Stimulated activated CD8-positive, alpha-beta memory T cell treated with anti-CD3 and anti-CD28 coated beads, Interleukin-12 subunit alpha, Interleukin-12 subunit beta, amount 100 ng/mL, for 24 hours (primary cell): ENCODE results near the gene PABPN1L.

Experiments
- DNase-seq: peaks from one replicate; pipeline ENCODE4 v3.0.0-alpha.2; 2020; ENCODE audit errors: extremely low read depth

PABPN1L gene

DNA sequence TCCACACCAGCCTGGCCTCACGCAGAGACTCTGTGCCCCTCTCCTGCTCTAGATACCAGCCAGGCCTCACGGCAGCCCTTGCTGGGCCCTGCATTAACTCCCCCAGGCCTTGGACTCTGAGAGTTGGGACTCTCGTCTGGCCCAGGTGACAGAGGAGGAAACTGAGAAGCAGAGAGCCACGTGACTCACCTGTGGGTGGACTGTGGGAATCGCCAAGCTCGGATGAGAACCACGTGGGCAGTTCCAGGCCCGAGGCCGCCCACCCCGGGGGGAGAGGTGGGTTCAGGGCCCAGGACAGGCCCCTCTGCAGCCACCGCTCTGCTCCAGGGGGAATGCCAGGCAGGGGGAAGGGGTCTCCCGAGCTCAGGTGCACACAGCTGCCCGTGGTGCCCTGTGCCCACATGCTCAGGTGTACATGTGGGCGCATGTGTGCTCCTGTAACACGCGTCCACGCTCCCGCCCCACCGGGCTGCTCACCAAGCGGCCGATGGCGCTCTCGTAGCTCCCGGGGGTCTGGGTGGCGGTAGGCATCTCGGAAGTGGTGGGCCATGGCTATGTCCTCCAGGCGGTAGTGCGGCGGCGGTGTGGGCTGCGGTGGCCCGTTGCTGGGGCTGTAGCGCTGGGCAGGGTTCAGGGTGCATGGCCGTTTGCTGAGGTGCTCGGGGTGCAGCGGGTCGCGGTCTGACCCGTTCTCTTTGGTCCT, 18.3 kb upstream of the PABPN1L start:
- no peak for DNase-seq

DNA sequence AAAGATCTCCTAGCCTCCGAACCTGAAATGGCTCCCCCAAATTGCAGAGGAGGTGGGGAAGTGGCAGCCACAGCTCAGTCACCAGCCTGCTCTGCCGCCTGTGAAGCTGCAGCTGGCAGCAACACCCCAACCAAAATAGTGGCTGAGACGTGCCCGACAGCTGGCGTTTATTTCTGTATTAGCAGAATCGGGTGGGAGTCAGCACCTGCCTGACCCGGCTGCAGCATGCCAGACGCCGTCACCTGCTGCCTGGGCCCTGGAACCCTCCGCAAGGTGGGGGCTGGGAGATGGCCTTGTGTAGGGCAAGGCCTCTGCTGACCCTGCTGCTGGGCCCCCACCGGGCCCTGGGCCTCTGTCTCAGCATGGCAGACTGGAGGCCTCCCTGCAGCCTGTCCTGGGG, 17.5 kb upstream of the PABPN1L start:
- no peak for DNase-seq

DNA sequence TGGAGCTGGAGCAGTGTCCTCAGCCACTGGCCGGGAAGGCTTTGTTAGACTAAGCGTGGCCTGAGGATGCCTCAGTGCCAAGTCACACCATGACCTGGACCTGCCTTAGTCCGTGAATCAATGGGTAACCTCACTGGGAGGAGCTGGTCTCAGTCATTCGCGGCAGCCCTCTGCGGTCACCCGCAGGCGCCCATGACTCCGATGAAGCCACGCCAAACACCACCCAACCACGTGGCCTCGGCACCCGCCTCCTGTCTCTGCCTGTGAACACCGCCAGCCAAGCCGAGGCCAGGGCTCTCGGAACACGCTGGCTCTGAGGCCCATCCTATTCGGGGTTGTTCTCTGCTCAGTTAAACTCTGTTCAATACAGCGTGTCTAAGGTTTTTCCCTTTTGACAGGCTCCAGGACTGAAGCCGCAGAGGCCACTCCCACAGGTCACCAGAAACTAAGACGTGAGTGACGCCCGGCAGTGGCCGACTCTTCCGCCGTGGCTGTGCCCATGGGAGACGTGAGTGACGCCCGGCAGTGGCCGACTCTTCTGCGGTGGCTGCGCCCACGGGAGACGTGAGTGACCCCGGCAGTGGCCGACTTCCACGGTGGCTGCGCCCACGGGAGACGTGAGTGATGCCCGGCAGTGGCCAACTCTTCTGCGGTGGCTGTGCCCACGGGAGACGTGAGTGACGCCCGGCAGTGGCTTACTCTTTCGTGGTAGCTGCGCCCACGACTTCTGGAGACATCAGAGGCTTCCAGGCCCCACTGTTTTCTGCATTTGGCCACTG, 16.8 kb upstream of the PABPN1L start:
- no peak for DNase-seq

DNA sequence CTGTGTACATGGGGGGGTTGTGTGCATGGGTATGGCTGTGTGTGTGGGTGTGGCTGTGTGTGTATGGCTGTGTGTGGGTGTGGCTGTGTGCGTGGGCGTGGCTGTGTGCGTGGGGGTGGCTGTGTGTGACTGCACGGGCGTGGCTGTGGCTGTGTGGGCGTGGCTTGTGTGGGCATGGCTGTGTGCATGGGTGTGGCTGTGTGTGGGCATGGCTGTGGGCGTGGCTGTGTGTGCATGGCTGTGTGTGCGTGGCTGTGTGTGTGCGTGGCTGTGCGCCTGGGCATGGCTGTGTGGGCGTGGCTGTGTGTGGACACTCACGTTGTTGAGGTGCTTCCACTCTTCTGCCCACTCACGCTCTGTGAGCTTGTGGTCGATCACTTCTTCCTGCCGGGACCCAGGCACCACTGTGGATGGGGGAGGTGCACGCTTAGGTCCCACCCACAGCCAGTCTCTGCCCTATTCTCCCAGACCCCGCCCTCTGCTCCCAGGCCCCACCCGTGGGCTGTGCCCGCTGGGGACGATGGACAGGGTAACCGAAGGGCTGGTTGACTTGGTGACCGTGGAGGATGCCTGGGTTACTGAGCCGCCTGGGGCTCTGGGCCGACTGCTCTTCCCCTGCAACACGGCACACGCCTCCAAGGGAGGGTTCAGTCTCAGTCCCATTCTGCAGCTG, 16.0 kb upstream of the PABPN1L start:
- DNase-seq = no peak

- no peak for DNase-seq
These were observed 15.4 kb upstream of the PABPN1L start for GRCh38 chr16:88881675-88882357.

DNA sequence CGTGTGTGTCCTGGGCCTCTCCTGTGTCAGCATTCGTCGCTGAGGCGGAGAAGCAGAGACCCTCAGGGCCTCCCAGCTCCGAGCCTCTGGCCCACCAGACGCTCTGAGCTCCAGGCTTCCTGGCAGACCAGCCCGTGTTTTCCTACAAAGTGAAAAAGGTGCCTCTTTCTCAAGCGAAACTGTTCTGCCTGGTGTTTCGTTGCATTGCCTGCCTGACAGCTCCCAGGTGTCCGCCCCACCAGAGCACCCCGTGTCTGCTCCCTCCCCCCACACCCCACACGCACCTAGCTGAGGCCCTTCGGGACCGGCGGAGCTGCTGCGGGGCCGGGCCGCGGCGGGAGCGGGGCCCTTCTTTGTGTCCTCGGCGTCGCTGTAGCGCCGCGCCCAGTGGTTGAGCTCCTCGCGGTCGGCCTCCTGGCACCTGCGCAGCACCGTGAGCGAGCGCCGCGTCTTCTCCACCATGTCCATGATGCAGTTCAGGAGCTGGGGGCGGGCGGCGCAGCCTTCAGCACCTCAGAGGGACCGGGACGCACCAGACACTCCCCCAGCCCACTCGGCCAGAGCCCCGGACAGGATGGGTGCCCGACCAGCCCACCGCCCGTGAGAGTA, 14.7 kb upstream of the PABPN1L start:
- DNase-seq = no peak

GRCh38 chr16:88880226-88881006, 14.0 kb upstream of the PABPN1L start:
- no peak for DNase-seq

DNA sequence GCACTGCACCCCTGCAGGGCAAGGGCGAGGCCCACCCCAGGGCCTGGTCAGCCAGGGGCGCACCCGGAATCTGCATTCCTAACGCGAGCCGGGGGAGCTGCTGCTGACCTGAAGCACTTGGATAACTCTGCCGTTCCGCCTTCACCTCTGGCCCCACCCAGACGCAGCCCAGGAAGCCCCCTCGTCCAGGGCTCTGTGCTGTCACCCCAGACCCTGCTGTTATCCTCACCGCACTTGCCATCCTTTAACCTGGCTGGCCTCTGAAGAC, 13.3 kb upstream of the PABPN1L start:
- no peak for DNase-seq

DNA sequence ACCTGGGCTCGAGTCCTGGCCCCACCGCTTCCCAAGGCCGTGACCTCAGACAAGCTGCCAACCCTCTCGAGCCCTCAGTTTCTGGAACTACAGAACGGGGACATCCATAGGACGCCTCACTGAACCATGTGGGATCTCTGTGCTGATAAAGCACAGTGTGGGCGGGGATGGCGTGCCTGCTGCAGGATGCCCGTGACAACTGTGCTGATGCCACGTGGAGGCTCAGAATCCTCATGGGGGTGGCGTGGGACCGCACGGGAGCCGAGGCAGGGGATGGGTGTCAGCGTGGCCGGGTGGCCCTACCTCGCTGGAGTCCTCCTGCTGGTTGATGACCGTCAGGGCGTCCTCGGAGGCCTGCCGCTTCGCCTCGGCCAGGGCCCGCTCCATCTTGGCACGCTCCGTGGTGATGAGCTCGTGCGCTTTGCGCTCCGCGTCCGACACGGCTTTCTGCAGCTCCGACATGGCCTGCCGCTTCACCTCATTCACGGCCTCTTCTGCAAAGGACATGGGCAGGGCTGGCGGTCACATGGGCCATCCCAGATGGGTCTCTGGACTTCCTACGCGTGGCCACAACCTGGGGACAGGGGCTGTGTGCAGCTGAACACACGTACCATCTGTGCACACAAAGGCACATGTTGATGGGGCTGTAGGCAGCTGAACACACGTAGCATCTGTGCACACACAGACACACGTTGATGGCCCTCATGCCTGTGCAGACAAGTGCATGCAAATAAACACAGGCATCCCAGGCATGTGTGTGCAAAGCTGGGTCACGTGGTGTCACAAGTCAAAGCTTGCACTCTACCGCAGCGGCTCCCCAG, 12.7 kb upstream of the PABPN1L start:
- DNase-seq = no peak

GRCh38 chr16:88878356-88878755, 11.9 kb upstream of the PABPN1L start:
- no peak for DNase-seq

DNA sequence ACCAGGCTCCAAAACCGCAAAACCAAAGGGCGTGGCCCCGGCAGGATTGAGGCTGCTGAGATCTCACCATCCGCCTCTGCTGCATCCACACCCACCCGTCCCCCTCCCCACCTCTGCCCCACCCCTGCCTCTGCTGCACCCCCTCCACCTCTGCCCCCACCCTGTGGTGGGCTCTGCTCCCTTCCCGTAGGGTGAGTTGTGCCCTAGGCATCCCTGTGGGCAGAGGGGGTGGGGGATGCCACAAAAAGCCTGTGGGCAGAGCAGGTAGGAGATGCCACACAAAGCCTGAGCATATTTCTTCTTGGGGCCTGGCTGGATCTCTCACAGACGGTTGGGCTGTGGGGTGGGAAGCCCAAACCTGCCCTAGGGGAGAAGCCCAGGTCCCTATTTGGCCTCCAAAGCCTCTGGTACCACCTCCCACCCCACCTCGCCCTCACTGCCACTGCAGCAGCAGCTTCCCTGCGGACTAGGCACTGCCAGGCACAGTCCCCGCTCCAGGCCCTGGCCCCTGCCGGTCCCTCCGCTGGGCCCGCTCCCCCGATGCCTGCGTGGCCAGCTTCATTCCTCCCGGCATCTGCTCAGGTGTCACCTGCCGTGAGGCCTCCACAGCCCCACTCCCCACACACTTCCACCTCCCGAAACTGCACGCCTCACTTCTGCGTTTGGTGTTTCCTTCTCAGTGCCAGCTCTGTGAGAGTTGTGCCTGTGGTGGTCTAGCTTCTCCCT, 11.3 kb upstream of the PABPN1L start:
- DNase-seq = no peak

GRCh38 chr16:88876942-88877526, 10.6 kb upstream of the PABPN1L start:
- no peak for DNase-seq

- DNase-seq = no peak
These were observed 9.3 kb upstream of the PABPN1L start for GRCh38 chr16:88875703-88876234.

DNA sequence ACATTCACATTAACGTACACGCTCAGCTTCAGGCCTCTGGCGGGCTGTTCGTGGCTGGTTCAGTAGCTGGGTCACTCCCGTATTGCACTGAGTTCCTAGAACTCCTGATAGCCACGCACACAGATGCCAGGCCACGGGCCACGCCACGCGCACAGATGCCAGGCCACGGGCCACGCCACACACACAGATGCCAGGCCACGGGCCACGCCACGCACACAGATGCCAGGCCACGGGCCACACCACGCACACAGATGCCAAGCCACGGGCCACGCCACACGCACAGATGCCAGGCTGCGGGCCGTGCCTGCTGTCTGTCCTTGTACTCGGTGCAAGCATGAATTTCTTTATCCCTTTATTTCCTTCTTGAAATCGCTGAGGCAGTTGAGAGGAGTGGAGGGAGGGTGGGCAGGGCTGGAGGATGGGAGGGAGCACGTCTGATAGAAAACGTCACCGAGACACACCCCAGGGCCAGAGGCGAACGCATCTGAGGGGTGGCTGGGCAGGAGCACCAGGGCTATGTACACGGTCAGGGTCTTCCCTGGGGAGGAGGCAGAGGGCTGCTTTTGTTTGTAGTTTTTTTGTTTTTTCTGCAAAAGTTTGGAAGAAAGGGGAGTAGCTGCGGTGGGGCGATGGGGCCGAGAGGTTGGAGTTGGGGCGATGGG, 8.6 kb upstream of the PABPN1L start:
- no peak for DNase-seq

- DNase-seq = no peak
These were observed 6.3 kb upstream of the PABPN1L start for GRCh38 chr16:88872650-88873331.

DNA sequence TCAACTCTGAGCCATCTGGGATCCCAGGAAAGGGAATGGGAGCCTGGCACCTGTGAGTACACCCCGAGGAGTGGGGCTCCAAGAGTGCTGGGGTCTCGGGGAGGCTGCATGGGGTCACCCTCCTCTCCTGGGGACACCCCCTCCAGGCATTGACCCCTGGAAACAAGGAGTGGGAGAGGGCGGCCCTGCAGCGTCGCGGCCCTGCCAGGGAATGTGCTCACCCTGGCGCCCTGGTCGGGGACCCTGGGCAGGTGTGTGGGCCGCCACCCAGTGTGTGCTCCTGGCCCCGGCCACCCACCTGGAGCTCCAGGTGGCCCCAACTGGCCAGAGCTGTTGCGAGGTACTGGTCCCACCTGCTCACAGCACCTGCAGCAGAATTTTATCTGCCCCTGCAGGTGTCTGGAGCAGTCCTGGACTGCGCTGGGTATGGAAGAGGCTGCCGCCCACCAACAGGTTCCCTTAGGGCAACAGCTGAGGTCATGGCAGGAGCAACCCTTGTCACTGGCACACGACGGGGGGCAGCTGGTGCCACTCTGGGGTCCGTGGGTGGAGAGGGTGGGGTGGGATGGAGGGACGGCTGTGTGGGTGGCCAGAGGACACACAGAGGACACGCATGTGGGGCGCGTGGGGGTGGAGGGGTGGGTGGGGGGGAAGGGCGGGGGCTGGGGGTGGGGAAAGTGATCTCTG, 5.4 kb upstream of the PABPN1L start:
- no peak for DNase-seq

DNA sequence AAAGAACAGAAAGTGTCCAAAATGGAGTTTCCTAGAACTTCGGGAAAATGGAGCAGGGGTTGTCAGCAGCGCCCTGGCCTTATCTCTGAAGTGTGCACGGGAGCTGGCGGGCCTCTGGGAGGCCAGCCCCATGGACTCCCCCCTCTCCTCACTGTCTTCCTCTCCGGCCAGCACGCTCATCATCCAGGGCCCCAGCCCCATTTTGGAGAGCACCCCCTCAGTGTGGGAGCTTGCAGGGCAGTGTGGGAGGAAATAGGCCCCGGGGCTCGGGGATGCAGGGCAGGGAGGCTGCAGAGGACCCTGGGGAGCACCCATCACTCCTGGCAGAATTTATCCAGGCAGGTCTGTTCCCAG, 4.9 kb upstream of the PABPN1L start:
- DNase-seq = no peak
